ENCODE results near the gene DIP2C. TPM values are rescaled to one million over a fixed set of nuclear protein-coding genes. Genes with fewer than 3 reads are reported as not detected.

Gene DIP2C
- total RNA-seq, 1 donor from 2014 or later = 52.6 TPM

DNA sequence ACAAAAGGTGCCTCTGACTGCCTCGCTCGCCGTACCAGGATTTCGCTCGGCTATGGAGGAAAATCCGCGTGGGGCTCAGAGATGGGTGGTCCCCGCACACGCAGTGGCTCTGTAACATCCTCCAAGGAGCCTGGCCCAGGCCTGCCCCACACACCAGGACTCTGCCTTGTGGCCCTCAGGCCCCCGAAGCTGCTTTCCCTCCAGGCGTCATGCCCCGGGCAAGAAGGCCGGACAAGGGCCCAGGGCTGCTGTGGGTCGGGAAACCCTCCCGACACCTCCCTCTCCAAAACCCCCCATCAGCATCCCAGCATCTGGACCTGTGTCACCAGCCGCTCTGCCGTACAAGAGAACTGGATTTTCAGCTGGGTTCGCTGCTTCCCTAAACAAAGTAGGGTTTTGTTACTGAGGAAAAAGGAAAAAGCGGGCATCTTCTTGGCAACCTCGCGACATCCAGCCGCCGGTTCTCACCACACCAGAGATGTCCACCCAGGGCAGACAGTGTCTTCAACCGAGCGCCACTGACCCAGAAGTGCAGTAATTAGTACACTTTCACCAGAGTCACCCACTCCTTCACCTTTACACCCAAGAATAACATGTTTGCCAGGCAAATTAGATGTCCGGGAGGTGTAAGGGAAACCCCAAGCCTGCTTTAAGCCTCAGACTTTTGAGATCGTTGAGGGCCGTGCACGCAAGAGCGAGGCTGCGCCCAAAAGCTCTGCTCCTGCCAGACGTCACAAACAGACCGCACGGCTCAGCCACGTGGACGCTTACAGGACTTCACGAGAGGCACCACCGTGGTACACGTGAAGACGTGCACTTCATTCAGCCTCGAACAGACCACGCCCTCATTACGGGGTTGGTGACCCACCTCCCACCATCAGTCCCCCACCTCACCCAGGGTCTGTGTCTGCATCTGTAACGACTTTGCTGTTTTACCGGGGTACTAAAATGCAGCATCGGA is 62.2 kb downstream of the DIP2C start:
- Mint-ChIP-seq H3K27me3 (ENCODE audit: unreplicated experiment) (peaks cover 17% of the 10 kb centered on the region), H3K4me3 (ENCODE audit: unreplicated experiment) (peak overlapping the region; percentile 52), H3K36me3 (ENCODE audit: unreplicated experiment) (no peaks in the 10 kb centered on the region), H3K4me1 (ENCODE audit: low read depth, unreplicated experiment) (peaks cover 59% of the 10 kb centered on the region), H3K9me3 (ENCODE audit: unreplicated experiment) (peaks cover 12% of the 10 kb centered on the region), H3K27ac (ENCODE audit: unreplicated experiment) (no peak overlapping the region)
- DNase-seq = no peak
- TF ChIP-seq, protein P1, sequence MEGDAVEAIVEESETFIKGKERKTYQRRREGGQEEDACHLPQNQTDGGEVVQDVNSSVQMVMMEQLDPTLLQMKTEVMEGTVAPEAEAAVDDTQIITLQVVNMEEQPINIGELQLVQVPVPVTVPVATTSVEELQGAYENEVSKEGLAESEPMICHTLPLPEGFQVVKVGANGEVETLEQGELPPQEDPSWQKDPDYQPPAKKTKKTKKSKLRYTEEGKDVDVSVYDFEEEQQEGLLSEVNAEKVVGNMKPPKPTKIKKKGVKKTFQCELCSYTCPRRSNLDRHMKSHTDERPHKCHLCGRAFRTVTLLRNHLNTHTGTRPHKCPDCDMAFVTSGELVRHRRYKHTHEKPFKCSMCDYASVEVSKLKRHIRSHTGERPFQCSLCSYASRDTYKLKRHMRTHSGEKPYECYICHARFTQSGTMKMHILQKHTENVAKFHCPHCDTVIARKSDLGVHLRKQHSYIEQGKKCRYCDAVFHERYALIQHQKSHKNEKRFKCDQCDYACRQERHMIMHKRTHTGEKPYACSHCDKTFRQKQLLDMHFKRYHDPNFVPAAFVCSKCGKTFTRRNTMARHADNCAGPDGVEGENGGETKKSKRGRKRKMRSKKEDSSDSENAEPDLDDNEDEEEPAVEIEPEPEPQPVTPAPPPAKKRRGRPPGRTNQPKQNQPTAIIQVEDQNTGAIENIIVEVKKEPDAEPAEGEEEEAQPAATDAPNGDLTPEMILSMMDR (IDR thresholded peaks at IDR 0.05; ENCODE audit: partially characterized antibody, unreplicated experiment) = no peak

DNA sequence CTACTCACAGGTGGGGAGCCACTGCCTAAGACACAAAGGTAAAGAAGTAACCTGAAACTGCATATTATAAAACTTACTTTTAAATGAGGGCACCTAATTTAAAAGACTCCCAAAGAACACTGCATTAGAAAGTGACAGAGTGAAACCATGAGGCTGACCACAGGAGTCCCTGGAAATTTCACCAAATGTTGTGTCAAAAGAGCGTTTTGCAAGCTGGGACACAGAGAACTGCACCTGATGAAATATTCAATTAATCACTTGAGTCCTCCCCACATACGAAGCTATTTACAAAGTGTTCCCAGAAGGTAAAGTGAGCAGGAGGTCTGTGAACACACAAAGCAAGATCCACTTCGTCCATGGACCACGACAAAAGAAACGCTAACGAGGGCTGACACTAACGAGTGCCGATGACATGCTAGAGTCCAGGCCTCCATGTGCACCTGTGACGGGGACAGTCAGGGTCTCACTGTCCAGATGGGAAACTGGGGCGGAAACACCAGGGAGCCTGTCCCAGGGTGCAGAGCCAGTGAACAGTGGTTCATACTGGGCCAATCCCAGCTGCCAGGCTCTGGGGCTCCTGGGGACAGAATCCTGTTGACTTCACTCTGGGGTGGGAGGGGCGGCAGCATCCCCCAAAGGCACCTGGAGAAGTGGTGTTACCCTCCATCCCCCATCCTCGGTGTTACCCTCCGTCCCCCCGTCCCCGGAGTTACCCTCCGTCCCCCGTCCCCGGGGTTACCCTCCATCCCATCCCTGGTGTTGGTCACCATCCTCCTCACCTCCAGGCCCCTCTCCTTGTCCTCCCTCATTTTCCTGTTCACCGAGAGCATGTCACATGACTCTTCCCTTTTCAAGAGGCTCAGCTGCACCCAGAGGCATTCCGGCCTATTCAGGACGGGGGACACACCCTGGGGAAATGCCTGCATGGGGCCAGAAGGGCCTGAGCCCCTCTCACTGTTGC is 63.4 kb downstream of the DIP2C start:
- peak overlapping the region; percentile 59 for H3K4me3 Mint-ChIP-seq (ENCODE audit: unreplicated experiment)
- H3K4me1 Mint-ChIP-seq (ENCODE audit: low read depth, unreplicated experiment) = peaks cover 62% of the 10 kb centered on the region
- H3K9me3 Mint-ChIP-seq (ENCODE audit: unreplicated experiment) = peaks cover 15% of the 10 kb centered on the region
- H3K36me3 Mint-ChIP-seq (ENCODE audit: unreplicated experiment) = no peaks in the 10 kb centered on the region
- DNase-seq = no peak
- H3K27me3 Mint-ChIP-seq (ENCODE audit: unreplicated experiment) = peaks cover 21% of the 10 kb centered on the region
- peak overlapping the region; percentile 89 for H3K27ac Mint-ChIP-seq (ENCODE audit: unreplicated experiment)
- TF ChIP-seq, protein P1 (IDR thresholded peaks at IDR 0.05; ENCODE audit: partially characterized antibody, unreplicated experiment) = no peak

DNA sequence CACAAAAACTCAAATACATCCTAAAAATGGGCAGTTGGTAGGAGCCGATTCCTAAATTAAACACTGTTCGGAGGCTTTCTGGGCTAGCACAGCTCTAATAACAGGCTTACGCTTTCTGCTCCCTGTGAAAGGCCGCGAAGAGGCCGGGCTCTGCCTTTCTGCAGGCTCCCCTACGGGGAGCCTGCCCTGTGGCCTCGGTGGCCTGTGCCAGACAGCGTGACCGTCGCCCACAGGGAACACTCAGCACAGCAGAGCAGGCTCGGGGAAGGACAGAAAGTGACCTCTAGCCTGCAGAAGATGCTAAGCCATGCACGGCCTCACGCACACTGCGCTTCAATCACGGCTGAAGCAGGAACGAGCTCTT is 64.2 kb downstream of the DIP2C start:
- H3K27ac Mint-ChIP-seq (ENCODE audit: unreplicated experiment) = peak overlapping the region; percentile 89
- H3K4me3 Mint-ChIP-seq (ENCODE audit: unreplicated experiment) = peak overlapping the region; percentile 59
- TF ChIP-seq, protein P1 (IDR thresholded peaks at IDR 0.05; ENCODE audit: partially characterized antibody, unreplicated experiment) = no peak
- no peak for DNase-seq
- peaks cover 63% of the 10 kb centered on the region for H3K4me1 Mint-ChIP-seq (ENCODE audit: low read depth, unreplicated experiment)
- H3K36me3 Mint-ChIP-seq (ENCODE audit: unreplicated experiment) = no peaks in the 10 kb centered on the region
- peaks cover 15% of the 10 kb centered on the region for H3K9me3 Mint-ChIP-seq (ENCODE audit: unreplicated experiment)
- peaks cover 21% of the 10 kb centered on the region for H3K27me3 Mint-ChIP-seq (ENCODE audit: unreplicated experiment)

DNA sequence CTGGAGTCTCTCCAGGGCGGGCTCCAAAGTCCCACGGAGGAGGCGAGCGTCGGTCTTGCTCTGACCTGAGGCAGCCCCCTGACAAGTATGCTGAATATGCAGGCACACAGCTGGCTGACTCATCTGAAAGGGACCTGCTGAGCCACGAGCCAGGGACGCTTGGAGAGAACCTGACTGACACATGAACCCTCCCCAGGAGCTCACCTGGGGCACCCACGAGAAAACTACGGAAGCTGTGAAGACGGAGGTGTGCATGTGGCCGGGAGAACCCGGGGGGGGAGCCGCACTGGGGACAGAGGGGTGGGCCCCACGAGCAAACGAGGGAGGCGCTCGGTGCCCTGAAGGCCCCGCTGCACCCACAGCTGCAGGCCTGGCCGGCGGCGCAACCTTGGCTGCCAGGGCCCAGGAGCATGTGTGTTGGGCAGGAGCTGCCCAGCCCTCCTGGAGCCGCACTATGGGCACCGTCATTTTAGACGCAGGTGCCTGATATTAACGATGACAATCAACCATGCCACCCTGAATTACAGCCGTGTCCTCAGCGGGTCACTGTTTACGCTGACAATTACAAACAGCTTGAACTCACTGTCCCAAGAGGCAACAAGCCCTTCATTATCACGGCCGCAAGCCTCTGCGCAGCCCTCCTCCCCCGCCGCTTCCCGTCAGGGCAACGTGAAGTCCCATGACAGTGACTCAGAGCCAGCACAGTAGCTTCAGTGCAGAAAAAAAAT is 64.7 kb downstream of the DIP2C start:
- peaks cover 21% of the 10 kb centered on the region for H3K27me3 Mint-ChIP-seq (ENCODE audit: unreplicated experiment)
- H3K36me3 Mint-ChIP-seq (ENCODE audit: unreplicated experiment) = no peaks in the 10 kb centered on the region
- peak overlapping the region; percentile 89 for H3K27ac Mint-ChIP-seq (ENCODE audit: unreplicated experiment)
- DNase-seq = peak; percentile 74
- peak overlapping the region; percentile 80 for H3K4me3 Mint-ChIP-seq (ENCODE audit: unreplicated experiment)
- H3K9me3 Mint-ChIP-seq (ENCODE audit: unreplicated experiment) = peaks cover 13% of the 10 kb centered on the region
- H3K4me1 Mint-ChIP-seq (ENCODE audit: low read depth, unreplicated experiment) = peaks cover 64% of the 10 kb centered on the region
- TF ChIP-seq, protein P1 (IDR thresholded peaks at IDR 0.05; ENCODE audit: partially characterized antibody, unreplicated experiment) = no peak

Measured in glutamatergic neuron (in vitro differentiated cells).